Testis (tissue), 2 donors: ENCODE data around the gene ME3.

Source experiments
- CTCF ChIP-seq, 3 experiments: fragments of 450-650 bp in 2 of 3; fragments of 200-600 bp in 1 of 3; sonication (generic) in 1 of 3; IDR thresholded peaks; one replicate each; pipeline ENCODE4 v1.5.1; 2016 to 2019; ENCODE audit warnings: antibody characterized with exemption in 3 of 3, mild to moderate bottlenecking in 2 of 3, moderate library complexity in 1 of 3
- POLR2A ChIP-seq: fragments of 450-650 bp; IDR thresholded peaks from one replicate; pipeline ENCODE4 v1.6.1; 2017; ENCODE audit warnings: antibody characterized with exemption, mild to moderate bottlenecking, moderate library complexity

- TF ChIP-seq POLR2A (no peak), CTCF (IDR thresholded peaks at IDR 0.05) (no peak)
These were observed 161.3 kb downstream of the ME3 start for GRCh38 chr11:86511086-86511551.
